Measurements from ENCODE around the gene FABP1.

DNA sequence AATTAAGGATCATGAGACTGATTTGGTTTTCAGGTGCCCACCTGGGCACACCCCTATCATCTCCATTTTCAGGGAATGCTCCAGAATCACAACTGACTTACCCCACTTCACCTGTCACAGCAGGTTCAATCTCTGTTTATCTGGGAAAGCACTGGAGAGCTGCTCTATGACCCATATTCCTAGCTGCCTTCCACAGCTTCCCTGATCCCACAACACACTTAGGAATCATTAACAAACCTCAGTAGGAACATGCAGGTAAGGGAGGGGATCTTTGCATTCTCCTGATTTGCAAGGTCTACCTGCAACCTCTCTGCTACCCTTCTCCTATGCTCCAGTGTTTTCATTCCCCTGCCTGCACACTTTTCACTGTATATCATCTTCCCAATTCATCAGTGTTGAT, 18.7 kb upstream of the FABP1 start:
- no peak for TF ChIP-seq EZH2phosphoT487 (IDR thresholded peaks at IDR 0.05; ENCODE audit: low read length)
- TF ChIP-seq CTCF (IDR thresholded peaks at IDR 0.05; ENCODE audit: low read length): no peak

Data from MM.1S (cell line).